ENCODE results near the gene CXADR. TPM values are rescaled to one million over a fixed set of nuclear protein-coding genes. Genes with fewer than 3 reads are reported as not detected.
"Not testable (repeated sequence)": the region's sequence is repeated elsewhere in the genome, so short reads cannot be mapped to it uniquely, and the experiment has no call there.

The CXADR gene
- 0.08 TPM in 1 of 2 replicates, not detected in the other for total RNA-seq (2014; rRNA removed; shearing (Covaris generic))

DNA sequence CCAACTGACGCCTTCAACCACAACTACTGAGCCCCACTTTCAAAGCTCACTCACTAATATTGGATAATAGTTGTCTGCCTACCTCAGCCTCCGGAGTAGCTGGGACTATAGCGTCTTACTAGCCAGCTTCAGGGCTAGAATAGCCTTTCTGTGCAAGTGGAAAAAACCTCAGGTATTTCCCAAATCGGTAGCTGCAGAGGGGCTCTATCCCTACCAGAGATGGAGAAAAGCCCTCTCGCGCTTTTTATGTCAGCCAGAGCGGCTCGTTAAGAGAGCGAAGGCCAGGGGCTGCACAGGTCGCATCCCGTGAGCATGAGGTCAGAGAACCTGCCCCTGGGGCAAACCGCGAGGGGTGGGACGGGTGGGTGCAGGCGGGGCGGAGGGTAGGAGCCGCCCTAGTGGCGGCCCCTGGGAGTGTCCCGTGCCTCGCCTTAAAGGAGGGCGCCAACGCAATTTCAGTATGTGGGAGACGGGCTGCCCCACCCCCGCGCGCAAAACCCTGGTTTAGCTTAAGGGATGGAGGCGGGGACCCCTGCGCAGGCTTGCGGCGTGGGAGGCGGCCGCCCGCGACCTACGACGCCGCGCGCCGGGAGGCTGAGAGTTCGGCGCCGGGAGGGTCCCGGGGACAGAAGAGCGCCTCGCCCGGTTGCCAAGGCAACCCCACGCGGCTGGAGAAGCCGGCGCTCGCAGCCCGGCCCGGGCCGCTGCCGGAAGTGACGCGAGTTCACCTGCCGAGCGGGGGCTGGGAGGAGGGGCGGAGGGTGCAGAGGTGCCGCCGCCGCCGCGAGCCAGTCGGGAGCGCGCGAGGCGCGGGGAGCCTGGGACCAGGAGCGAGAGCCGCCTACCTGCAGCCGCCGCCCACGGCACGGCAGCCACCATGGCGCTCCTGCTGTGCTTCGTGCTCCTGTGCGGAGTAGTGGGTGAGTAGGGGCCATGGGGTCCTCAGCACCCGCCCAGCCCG, at the start of gene CXADR:
CXADR (plus strand) TSS at position 791 of the 961 bp plus-strand sequence; CDS start at position 878, 87 bp downstream.
- no peak within 1 kb of the TSS for H3K27ac ChIP-seq
- H3K36me3 ChIP-seq, result no peaks in the 10 kb centered on the region
- H3K4me3 ChIP-seq, result peak within 1 kb of the TSS; percentile 43
- peak in 1 of 2 experiments; percentile 40 for DNase-seq (ENCODE audit: low read depth in 1 of 2, low spot score in 2 of 2)
- peaks cover 17% of the 10 kb centered on the region for H3K4me1 ChIP-seq (replicated peaks)
- peaks cover 35% of the 10 kb centered on the region for H3K27me3 ChIP-seq (replicated peaks)
- H3K9me3 ChIP-seq (replicated peaks), result no peaks in the 10 kb centered on the region

DNA sequence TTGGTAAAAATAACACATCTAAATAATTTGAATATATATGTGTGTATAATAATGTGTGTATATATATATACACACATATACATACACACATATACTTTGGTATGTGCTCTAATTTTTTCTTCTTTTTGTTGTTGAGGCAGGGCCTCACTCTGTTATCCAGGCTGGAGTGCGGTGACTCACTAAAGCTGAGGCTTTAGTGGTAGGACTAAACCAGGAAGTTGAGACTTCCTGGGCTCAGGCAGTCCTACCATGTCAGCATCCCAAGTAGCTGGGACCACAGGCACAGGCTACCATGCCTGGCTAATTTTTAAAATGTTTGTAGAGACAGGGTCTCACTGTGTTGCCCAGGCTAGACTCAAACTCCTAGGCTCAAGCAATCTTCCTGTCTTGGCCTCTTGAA, 46.7 kb upstream of the CXADR start:
- H3K27me3 ChIP-seq (replicated peaks), result no peaks in the 10 kb centered on the region
- no peaks in the 10 kb centered on the region for H3K9me3 ChIP-seq (replicated peaks)
- H3K36me3 ChIP-seq, result no peaks in the 10 kb centered on the region
- no peaks in the 10 kb centered on the region for H3K4me1 ChIP-seq (replicated peaks)
- no peak for DNase-seq (ENCODE audit: low read depth in 1 of 2, low spot score in 2 of 2)
- H3K4me3 ChIP-seq, result no peak overlapping the region
- no peak overlapping the region for H3K27ac ChIP-seq

DNA sequence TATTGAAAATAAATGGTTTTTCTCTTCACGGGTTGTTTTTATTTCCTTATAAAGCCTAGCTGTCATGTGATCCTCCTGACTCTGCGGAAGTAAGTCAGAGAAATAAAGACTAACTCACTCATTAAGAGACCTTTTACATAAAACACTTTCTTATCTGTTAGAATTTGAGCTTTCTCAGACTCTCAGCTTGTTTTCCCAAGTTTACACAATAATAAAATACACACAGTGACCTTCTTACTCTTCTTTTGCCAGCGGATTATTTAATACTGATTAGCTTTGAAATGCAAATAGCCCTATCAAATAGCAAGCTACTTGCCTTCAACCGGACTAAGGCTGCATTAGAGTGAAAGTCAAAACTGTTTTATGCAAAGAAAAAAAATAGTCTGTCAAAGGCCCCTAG, 45.5 kb upstream of the CXADR start:
- DNase-seq (ENCODE audit: low read depth in 1 of 2, low spot score in 2 of 2), result no peak

GRCh38 chr21:17467829-17468228, 45.0 kb upstream of the CXADR start:
- H3K9me3 ChIP-seq (replicated peaks), result no peaks in the 10 kb centered on the region
- H3K27me3 ChIP-seq (replicated peaks), result no peaks in the 10 kb centered on the region
- no peak overlapping the region for H3K4me3 ChIP-seq
- H3K36me3 ChIP-seq, result no peaks in the 10 kb centered on the region
- H3K4me1 ChIP-seq (replicated peaks), result no peaks in the 10 kb centered on the region
- no peak for DNase-seq (ENCODE audit: low read depth in 1 of 2, low spot score in 2 of 2)
- no peak overlapping the region for H3K27ac ChIP-seq

More for the DNA sequence above, 45.5 kb upstream of the CXADR start:
- Histone ChIP-seq H3K4me1 (replicated peaks) (no peaks in the 10 kb centered on the region), H3K27ac (no peak overlapping the region), H3K4me3 (no peak overlapping the region), H3K36me3 (no peaks in the 10 kb centered on the region), H3K9me3 (replicated peaks) (no peaks in the 10 kb centered on the region), H3K27me3 (replicated peaks) (no peaks in the 10 kb centered on the region)

GRCh38 chr21:17468698-17469097, 44.1 kb upstream of the CXADR start:
- Histone ChIP-seq H3K27me3 (replicated peaks) (no peaks in the 10 kb centered on the region), H3K4me1 (replicated peaks) (no peaks in the 10 kb centered on the region), H3K9me3 (replicated peaks) (no peaks in the 10 kb centered on the region), H3K36me3 (no peaks in the 10 kb centered on the region), H3K27ac (no peak overlapping the region), H3K4me3 (no peak overlapping the region)
- no peak for DNase-seq (ENCODE audit: low read depth in 1 of 2, low spot score in 2 of 2)

GRCh38 chr21:17469727-17470126, 43.1 kb upstream of the CXADR start:
- H3K27ac ChIP-seq, result no peak overlapping the region
- no peaks in the 10 kb centered on the region for H3K9me3 ChIP-seq (replicated peaks)
- no peaks in the 10 kb centered on the region for H3K4me1 ChIP-seq (replicated peaks)
- H3K27me3 ChIP-seq (replicated peaks), result no peaks in the 10 kb centered on the region
- DNase-seq (ENCODE audit: low read depth in 1 of 2, low spot score in 2 of 2), result no peak
- no peak overlapping the region for H3K4me3 ChIP-seq
- no peaks in the 10 kb centered on the region for H3K36me3 ChIP-seq

- Histone ChIP-seq H3K4me3 (no peak overlapping the region), H3K27me3 (replicated peaks) (no peaks in the 10 kb centered on the region), H3K36me3 (no peaks in the 10 kb centered on the region), H3K27ac (no peak overlapping the region), H3K9me3 (replicated peaks) (no peaks in the 10 kb centered on the region), H3K4me1 (replicated peaks) (no peaks in the 10 kb centered on the region)
- DNase-seq (ENCODE audit: low read depth in 1 of 2, low spot score in 2 of 2), result no peak
Observed at GRCh38 chr21:17472182-17472581, 40.7 kb upstream of the CXADR start.

DNA sequence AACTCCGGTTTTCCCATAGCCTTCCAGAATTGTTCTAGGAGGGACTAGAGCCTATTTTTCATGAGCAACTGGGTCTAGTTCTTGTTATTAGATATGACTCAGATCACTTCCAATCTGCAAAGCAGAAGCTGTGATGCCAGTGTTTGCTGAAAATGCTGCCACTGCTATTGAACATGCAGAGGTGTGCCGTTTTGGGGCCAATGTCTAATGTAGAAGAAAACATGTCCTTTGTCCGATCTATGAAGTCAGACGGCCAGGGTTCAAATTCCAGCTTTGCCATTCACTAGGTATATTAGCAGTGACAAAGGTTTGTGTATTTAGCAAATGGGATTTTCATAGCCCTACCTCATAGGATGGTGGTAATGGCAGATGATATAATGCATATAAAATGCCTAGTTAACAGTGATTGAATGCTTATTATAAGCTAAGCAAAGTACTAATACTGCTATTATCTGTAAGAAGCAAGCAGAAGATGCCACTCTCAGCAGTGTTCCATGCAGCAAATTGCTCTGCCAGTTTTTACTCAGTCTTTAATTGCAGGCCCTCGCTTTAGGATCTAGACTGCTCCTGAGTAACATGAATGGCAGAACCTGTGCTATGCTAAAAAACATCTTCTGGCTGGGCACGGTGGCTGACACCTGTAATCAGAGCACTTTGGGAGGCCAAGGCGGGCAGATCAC, 40.1 kb upstream of the CXADR start:
- H3K27ac ChIP-seq, result no peak overlapping the region
- no peaks in the 10 kb centered on the region for H3K27me3 ChIP-seq (replicated peaks)
- H3K4me3 ChIP-seq, result no peak overlapping the region
- DNase-seq (ENCODE audit: low read depth in 1 of 2, low spot score in 2 of 2), result no peak
- H3K36me3 ChIP-seq, result no peaks in the 10 kb centered on the region
- no peaks in the 10 kb centered on the region for H3K9me3 ChIP-seq (replicated peaks)
- no peaks in the 10 kb centered on the region for H3K4me1 ChIP-seq (replicated peaks)

GRCh38 chr21:17476006-17476405, 36.8 kb upstream of the CXADR start:
- H3K27ac ChIP-seq, result no peak overlapping the region
- no peak overlapping the region for H3K4me3 ChIP-seq
- no peak for DNase-seq (ENCODE audit: low read depth in 1 of 2, low spot score in 2 of 2)
- H3K36me3 ChIP-seq, result no peaks in the 10 kb centered on the region
- H3K4me1 ChIP-seq (replicated peaks), result no peaks in the 10 kb centered on the region
- H3K9me3 ChIP-seq (replicated peaks), result no peaks in the 10 kb centered on the region
- H3K27me3 ChIP-seq (replicated peaks), result no peaks in the 10 kb centered on the region

- H3K9me3 ChIP-seq (replicated peaks); H3K27me3 ChIP-seq (replicated peaks); H3K4me3 ChIP-seq; H3K4me1 ChIP-seq (replicated peaks); H3K36me3 ChIP-seq; DNase-seq (ENCODE audit: low read depth in 1 of 2, low spot score in 2 of 2); H3K27ac ChIP-seq: not testable (repeated sequence)
Observed at GRCh38 chr21:17478156-17478555, 34.7 kb upstream of the CXADR start.

GRCh38 chr21:17479606-17480005, 33.2 kb upstream of the CXADR start:
- Histone ChIP-seq H3K4me3 (no peak overlapping the region), H3K36me3 (no peaks in the 10 kb centered on the region), H3K27ac (no peak overlapping the region), H3K4me1 (replicated peaks) (no peaks in the 10 kb centered on the region), H3K9me3 (replicated peaks) (no peaks in the 10 kb centered on the region), H3K27me3 (replicated peaks) (no peaks in the 10 kb centered on the region)
- DNase-seq (ENCODE audit: low read depth in 1 of 2, low spot score in 2 of 2), result no peak

DNA sequence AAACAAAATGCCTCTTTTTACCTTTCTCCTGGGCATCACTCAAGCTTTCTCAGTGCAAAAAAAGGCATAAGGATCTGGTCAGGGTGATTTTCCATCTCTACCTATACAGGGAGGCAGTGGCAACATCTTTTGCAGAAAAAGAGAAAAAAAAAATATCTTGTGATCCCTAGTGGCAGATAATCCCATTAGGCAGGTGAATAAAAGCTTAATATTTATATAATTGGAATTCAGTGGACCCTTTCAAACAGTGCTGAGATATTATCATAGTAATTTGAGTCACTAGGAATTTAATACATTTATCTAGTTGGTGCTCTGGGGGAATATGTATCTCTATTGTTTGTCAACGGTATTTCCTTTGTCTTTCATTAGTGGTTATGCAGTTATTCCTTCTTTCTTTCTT, 29.9 kb upstream of the CXADR start:
- H3K27me3 ChIP-seq (replicated peaks), result no peaks in the 10 kb centered on the region
- no peak overlapping the region for H3K27ac ChIP-seq
- no peaks in the 10 kb centered on the region for H3K9me3 ChIP-seq (replicated peaks)
- DNase-seq (ENCODE audit: low read depth in 1 of 2, low spot score in 2 of 2), result no peak
- no peaks in the 10 kb centered on the region for H3K36me3 ChIP-seq
- no peak overlapping the region for H3K4me3 ChIP-seq
- H3K4me1 ChIP-seq (replicated peaks), result no peaks in the 10 kb centered on the region

DNA sequence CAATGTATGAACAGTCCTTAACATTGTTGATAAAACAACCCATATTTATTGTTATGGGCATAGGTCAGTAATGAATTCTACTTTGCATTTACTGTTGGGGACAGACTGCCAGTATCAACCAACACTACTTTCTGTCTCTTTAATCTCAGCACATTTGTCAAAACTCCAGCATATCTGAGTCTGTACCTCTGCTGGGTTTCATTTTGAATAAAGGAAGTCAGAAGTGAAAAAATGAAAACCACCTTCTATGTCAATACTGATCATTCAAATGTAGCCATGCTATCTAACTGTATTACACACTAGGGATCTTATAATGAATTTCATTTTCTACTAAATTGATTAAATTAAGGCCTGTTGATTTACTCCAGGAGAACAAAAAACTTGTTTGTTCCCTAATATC, 24.2 kb upstream of the CXADR start:
- Histone ChIP-seq H3K4me3 (no peak overlapping the region), H3K9me3 (replicated peaks) (no peaks in the 10 kb centered on the region), H3K27ac (no peak overlapping the region), H3K4me1 (replicated peaks) (peaks cover 13% of the 10 kb centered on the region), H3K36me3 (no peaks in the 10 kb centered on the region), H3K27me3 (replicated peaks) (no peaks in the 10 kb centered on the region)
- no peak for DNase-seq (ENCODE audit: low read depth in 1 of 2, low spot score in 2 of 2)

GRCh38 chr21:17489565-17489964, 23.3 kb upstream of the CXADR start:
- H3K36me3 ChIP-seq; H3K27ac ChIP-seq; H3K27me3 ChIP-seq (replicated peaks); H3K9me3 ChIP-seq (replicated peaks); H3K4me3 ChIP-seq; DNase-seq (ENCODE audit: low read depth in 1 of 2, low spot score in 2 of 2): not testable (repeated sequence)
- peaks cover 13% of the 10 kb centered on the region for H3K4me1 ChIP-seq (replicated peaks)

Measured in SJSA1 (cell line).